Ovary (tissue), 3 donors: Measurements from ENCODE around the gene TCTA.

Source experiments
- CTCF ChIP-seq, 3 donors: fragments of 450-650 bp in 2 of 3; fragments of 200-600 bp in 1 of 3; IDR thresholded peaks; one replicate each; pipeline versions ENCODE4 v1.5.1 to v1.8.0; 2016 to 2022; ENCODE audit warnings: antibody characterized with exemption in 3 of 3, mild to moderate bottlenecking in 1 of 3
- POLR2A ChIP-seq: fragments of 450-650 bp; IDR thresholded peaks from one replicate; pipeline ENCODE4 v1.6.1; 2017; ENCODE audit warnings: antibody characterized with exemption, mild to moderate bottlenecking, moderate library complexity
- donor health status: DM: no; HTN: no; CAD: no.

- TF ChIP-seq CTCF (IDR thresholded peaks at IDR 0.05), result no peak
- no peak for TF ChIP-seq POLR2A
These were observed 28.8 kb upstream of the TCTA start for GRCh38 chr3:49383387-49383786.
